ENCODE data around the gene PARP12. TPM values are rescaled to one million over a fixed set of nuclear protein-coding genes. Genes with fewer than 3 reads are reported as not detected.

The PARP12 gene
- total and polyA plus RNA-seq, 10 donors, result 26.9 to 101 (median 67.2) TPM

DNA sequence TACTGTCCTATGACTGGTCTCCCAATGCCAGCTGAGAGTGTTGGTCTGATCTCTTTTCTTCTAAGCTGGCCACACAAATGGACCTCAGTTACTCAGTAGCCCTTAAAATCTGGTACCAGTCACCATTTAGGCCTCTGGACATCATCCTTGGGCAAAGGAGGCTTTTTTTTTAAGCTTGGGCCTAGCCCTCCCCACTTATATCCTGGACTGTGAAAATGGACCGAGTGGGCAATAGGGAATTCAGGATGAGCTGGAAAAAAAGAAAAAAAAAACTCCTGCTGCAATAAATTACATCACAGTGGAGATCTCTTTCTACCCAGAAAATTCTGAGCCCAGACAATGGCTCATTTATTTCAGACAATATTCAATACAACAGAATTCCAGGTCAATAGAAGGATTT is 68.4 kb downstream of the PARP12 start:
- Histone ChIP-seq H3K9me3 (no peaks in the 10 kb centered on the region), H3K36me3 (peaks cover 0 to 37% (median 0%) of the 10 kb centered on the region in 6 donors), H3K27ac (no peak overlapping the region), H3K27me3 (replicated peaks in 1 of 7) (no peaks in the 10 kb centered on the region), H3K4me3 (no peak overlapping the region), H3K4me1 (no peaks in the 10 kb centered on the region)
- no peak for DNase-seq
- TF ChIP-seq, protein P1, sequence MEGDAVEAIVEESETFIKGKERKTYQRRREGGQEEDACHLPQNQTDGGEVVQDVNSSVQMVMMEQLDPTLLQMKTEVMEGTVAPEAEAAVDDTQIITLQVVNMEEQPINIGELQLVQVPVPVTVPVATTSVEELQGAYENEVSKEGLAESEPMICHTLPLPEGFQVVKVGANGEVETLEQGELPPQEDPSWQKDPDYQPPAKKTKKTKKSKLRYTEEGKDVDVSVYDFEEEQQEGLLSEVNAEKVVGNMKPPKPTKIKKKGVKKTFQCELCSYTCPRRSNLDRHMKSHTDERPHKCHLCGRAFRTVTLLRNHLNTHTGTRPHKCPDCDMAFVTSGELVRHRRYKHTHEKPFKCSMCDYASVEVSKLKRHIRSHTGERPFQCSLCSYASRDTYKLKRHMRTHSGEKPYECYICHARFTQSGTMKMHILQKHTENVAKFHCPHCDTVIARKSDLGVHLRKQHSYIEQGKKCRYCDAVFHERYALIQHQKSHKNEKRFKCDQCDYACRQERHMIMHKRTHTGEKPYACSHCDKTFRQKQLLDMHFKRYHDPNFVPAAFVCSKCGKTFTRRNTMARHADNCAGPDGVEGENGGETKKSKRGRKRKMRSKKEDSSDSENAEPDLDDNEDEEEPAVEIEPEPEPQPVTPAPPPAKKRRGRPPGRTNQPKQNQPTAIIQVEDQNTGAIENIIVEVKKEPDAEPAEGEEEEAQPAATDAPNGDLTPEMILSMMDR (IDR thresholded peaks at IDR 0.05 in 8 of 11, conservative IDR thresholded peaks at IDR 0.05 in 3 of 11), result no peak
- TF ChIP-seq POLR2A (IDR thresholded peaks at IDR 0.05) (no peak), POLR2AphosphoS5 (IDR thresholded peaks at IDR 0.05) (no peak)
- 84 to 95% (median 89%) methylated on average over 1 of the region's 1 CpG for WGBS, 5 donors
- intact Hi-C loops (cut with DNase I; ENCODE audit: low total_unique reads), result no loop called here

DNA sequence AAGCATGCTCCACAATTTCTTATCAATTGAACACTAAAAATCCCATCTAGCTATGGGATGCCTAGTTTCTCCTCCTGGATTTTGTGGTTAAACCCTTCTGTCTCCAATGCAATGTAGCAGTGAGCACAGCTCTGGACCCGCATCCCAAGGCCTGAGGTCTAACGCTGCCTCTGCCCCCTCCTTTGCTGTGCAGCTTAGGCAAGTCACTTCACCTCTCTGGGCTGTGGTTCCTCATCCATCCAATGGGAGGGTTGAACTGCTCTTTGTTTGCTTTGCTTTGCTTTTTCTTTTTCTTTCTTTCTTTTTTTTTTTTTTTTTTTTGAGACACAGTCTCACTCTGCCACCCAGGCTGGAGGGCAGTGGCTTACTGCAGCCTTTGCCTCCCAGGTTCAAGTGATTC is 69.2 kb downstream of the PARP12 start:
- Histone ChIP-seq H3K36me3 (peaks cover 0 to 37% (median 0%) of the 10 kb centered on the region in 6 donors), H3K4me3 (no peak overlapping the region), H3K27ac (no peak overlapping the region), H3K4me1 (no peaks in the 10 kb centered on the region), H3K27me3 (replicated peaks in 1 of 7) (no peaks in the 10 kb centered on the region), H3K9me3 (no peaks in the 10 kb centered on the region)
- WGBS, 5 donors, result 88 to 100% (median 97%) methylated on average over 2 of the region's 2 CpGs
- intact Hi-C loops (cut with DNase I; ENCODE audit: low total_unique reads), result no loop called here
- TF ChIP-seq POLR2AphosphoS5 (IDR thresholded peaks at IDR 0.05) (no peak), POLR2A (IDR thresholded peaks at IDR 0.05) (no peak)
- TF ChIP-seq, protein P1 (IDR thresholded peaks at IDR 0.05 in 8 of 11, conservative IDR thresholded peaks at IDR 0.05 in 3 of 11), result no peak
- DNase-seq, result no peak

DNA sequence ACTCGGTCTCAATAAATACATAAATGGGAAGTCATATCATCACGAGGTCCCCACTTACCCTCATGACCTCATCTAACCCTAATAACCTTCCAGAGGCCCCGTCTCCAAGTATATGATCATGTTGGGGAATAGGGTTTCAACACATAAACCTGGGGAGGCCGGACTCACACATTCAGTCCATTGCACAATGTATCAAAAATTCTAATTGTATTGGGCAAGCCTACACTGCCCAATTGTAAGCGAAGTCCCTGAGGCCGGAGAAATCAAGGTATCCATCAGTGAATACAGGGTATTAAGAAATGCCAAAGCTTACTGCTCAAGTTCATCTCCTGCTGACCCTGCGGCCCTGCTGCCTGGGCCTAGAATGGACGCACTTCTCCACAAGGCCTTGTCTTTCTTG is 69.6 kb downstream of the PARP12 start:
- H3K4me3 ChIP-seq, result no peak overlapping the region
- peaks cover 0 to 37% (median 0%) of the 10 kb centered on the region in 6 donors for H3K36me3 ChIP-seq
- no peak for DNase-seq
- intact Hi-C loops (cut with DNase I; ENCODE audit: low total_unique reads), result no loop called here
- H3K4me1 ChIP-seq, result no peaks in the 10 kb centered on the region
- H3K27ac ChIP-seq, result peak overlapping the region in 1 of 8 donors; percentile 28
- WGBS, 5 donors, result 78 to 90% (median 85%) methylated on average over 8 of the region's 8 CpGs
- no peaks in the 10 kb centered on the region for H3K27me3 ChIP-seq (replicated peaks in 1 of 7)
- no peaks in the 10 kb centered on the region for H3K9me3 ChIP-seq
- TF ChIP-seq POLR2A (IDR thresholded peaks at IDR 0.05), result no peak
- TF ChIP-seq POLR2AphosphoS5 (IDR thresholded peaks at IDR 0.05), result no peak
- TF ChIP-seq, protein P1 (IDR thresholded peaks at IDR 0.05 in 8 of 11, conservative IDR thresholded peaks at IDR 0.05 in 3 of 11), result no peak

DNA sequence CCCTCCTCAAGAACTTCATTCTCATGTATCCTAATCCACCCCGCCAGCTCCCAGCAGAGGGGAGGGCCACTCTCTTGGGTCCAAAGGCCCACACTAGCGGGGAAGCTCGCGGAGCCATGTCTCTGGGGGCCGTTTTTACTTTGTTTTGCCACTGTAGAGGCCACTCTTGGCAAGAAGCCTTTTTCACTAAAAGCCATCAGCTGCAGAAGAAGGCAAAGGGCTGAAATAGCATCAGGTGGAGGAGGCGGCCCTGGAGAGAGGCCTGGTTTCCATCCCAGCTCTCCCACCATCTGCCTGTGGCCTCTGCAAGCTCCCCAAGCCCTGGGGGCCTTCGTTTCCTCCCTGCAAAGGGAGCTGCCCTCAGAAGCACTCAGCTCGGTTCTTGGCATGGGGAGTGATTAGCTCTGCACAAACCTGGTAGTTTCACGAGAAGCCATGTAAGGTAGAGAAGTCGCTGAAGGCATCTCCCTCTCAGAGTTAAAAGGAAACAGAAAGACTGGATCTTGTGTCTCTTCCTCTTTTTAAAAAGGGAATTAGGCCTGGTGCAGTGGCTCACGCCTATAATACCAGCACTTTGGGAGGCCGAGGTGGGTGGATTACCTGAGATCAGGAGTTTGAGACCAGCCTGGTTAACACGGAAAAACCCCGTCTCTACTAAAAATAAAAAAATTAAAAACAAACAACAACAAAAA is 70.3 kb downstream of the PARP12 start:
- DNase-seq, result no peak
- Histone ChIP-seq H3K36me3 (peaks cover 0 to 43% (median 0%) of the 10 kb centered on the region in 6 donors), H3K4me1 (no peaks in the 10 kb centered on the region), H3K4me3 (no peak overlapping the region), H3K27me3 (replicated peaks in 1 of 7) (no peaks in the 10 kb centered on the region), H3K9me3 (no peaks in the 10 kb centered on the region), H3K27ac (peak overlapping the region in 2 of 8 donors; percentile 4 to 28)
- TF ChIP-seq, protein P1 (IDR thresholded peaks at IDR 0.05 in 8 of 11, conservative IDR thresholded peaks at IDR 0.05 in 3 of 11), result no peak
- TF ChIP-seq POLR2AphosphoS5 (IDR thresholded peaks at IDR 0.05), result no peak
- intact Hi-C loops (cut with DNase I; ENCODE audit: low total_unique reads), result no loop called here
- 74 to 80% (median 78%) methylated on average over 14 of the region's 14 CpGs for WGBS, 5 donors
